ENCODE data around the gene LRRC8E. TPM values are rescaled to one million over a fixed set of nuclear protein-coding genes. Genes with fewer than 3 reads are reported as not detected.
A peak's percentile ranks its signal among the peaks of the same experiment; 100 is the strongest.

Gene LRRC8E
- total RNA-seq, 1 experiment from 2014 or later = 3.0 TPM

GRCh38 chr19:7943444-7944176 lies 55.3 kb downstream of the LRRC8E start, which contains the start of gene TIMM44 (continued):
- TF ChIP-seq TEAD1 (CRISPR knock-in tag; IDR thresholded peaks at IDR 0.05) (no peak), IRF2 (CRISPR knock-in tag; IDR thresholded peaks at IDR 0.05; ENCODE audit: borderline replicate concordance, low read depth) (no peak), ZNF219 (CRISPR knock-in tag; IDR thresholded peaks at IDR 0.05; ENCODE audit: borderline replicate concordance) (no peak), FOXP1 (CRISPR knock-in tag; IDR thresholded peaks at IDR 0.05; ENCODE audit: borderline replicate concordance) (peak; percentile 69), NR2C2 (CRISPR knock-in tag; IDR thresholded peaks at IDR 0.05) (no peak), OVOL2 (CRISPR knock-in tag; IDR thresholded peaks at IDR 0.05; ENCODE audit: borderline replicate concordance) (no peak), ATF3 (CRISPR knock-in tag; conservative IDR thresholded peaks at IDR 0.05) (peak; percentile 97), TP53 (CRISPR knock-in tag; IDR thresholded peaks at IDR 0.05) (peak; percentile 76), FOXJ3 (CRISPR knock-in tag; IDR thresholded peaks at IDR 0.05; ENCODE audit: borderline replicate concordance) (no peak), E2F5 (CRISPR knock-in tag; IDR thresholded peaks at IDR 0.05) (peak; percentile 74), TEAD4 (CRISPR knock-in tag; IDR thresholded peaks at IDR 0.05) (peak; percentile 37; the same call in 1 of the 2 replicates), ZMAT4 (CRISPR knock-in tag; IDR thresholded peaks at IDR 0.05) (no peak), CDX4 (CRISPR knock-in tag; IDR thresholded peaks at IDR 0.05; ENCODE audit: borderline replicate concordance) (no peak), GRHL2 (CRISPR knock-in tag; IDR thresholded peaks at IDR 0.05; ENCODE audit: insufficient replicate concordance, severe bottlenecking) (no peak), CREM (CRISPR knock-in tag; IDR thresholded peaks at IDR 0.05) (peak; percentile 94), RELA (CRISPR knock-in tag; IDR thresholded peaks at IDR 0.05; ENCODE audit: borderline replicate concordance) (no peak), KAT7 (CRISPR knock-in tag; IDR thresholded peaks at IDR 0.05; ENCODE audit: borderline replicate concordance) (no peak), NFYB (CRISPR knock-in tag; conservative IDR thresholded peaks at IDR 0.05; ENCODE audit: low read depth) (peak; percentile 79), ZNF532 (CRISPR knock-in tag; IDR thresholded peaks at IDR 0.05; ENCODE audit: borderline replicate concordance) (no peak), ZNF416 (CRISPR knock-in tag; IDR thresholded peaks at IDR 0.05) (peak; percentile 4; the same call in 1 of the 2 replicates), SP1 (CRISPR knock-in tag; conservative IDR thresholded peaks at IDR 0.05) (peak; percentile 89)
- TF ChIP-seq, protein P1, sequence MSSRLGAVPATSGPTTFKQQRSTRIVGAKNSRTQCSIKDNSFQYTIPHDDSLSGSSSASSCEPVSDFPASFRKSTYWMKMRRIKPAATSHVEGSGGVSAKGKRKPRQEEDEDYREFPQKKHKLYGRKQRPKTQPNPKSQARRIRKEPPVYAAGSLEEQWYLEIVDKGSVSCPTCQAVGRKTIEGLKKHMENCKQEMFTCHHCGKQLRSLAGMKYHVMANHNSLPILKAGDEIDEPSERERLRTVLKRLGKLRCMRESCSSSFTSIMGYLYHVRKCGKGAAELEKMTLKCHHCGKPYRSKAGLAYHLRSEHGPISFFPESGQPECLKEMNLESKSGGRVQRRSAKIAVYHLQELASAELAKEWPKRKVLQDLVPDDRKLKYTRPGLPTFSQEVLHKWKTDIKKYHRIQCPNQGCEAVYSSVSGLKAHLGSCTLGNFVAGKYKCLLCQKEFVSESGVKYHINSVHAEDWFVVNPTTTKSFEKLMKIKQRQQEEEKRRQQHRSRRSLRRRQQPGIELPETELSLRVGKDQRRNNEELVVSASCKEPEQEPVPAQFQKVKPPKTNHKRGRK (CRISPR knock-in tag; IDR thresholded peaks at IDR 0.05; ENCODE audit: borderline replicate concordance) = no peak
- TF ChIP-seq, protein P2, sequence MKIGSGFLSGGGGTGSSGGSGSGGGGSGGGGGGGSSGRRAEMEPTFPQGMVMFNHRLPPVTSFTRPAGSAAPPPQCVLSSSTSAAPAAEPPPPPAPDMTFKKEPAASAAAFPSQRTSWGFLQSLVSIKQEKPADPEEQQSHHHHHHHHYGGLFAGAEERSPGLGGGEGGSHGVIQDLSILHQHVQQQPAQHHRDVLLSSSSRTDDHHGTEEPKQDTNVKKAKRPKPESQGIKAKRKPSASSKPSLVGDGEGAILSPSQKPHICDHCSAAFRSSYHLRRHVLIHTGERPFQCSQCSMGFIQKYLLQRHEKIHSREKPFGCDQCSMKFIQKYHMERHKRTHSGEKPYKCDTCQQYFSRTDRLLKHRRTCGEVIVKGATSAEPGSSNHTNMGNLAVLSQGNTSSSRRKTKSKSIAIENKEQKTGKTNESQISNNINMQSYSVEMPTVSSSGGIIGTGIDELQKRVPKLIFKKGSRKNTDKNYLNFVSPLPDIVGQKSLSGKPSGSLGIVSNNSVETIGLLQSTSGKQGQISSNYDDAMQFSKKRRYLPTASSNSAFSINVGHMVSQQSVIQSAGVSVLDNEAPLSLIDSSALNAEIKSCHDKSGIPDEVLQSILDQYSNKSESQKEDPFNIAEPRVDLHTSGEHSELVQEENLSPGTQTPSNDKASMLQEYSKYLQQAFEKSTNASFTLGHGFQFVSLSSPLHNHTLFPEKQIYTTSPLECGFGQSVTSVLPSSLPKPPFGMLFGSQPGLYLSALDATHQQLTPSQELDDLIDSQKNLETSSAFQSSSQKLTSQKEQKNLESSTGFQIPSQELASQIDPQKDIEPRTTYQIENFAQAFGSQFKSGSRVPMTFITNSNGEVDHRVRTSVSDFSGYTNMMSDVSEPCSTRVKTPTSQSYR (CRISPR knock-in tag; IDR thresholded peaks at IDR 0.05) = no peak
- TF ChIP-seq, protein P3, sequence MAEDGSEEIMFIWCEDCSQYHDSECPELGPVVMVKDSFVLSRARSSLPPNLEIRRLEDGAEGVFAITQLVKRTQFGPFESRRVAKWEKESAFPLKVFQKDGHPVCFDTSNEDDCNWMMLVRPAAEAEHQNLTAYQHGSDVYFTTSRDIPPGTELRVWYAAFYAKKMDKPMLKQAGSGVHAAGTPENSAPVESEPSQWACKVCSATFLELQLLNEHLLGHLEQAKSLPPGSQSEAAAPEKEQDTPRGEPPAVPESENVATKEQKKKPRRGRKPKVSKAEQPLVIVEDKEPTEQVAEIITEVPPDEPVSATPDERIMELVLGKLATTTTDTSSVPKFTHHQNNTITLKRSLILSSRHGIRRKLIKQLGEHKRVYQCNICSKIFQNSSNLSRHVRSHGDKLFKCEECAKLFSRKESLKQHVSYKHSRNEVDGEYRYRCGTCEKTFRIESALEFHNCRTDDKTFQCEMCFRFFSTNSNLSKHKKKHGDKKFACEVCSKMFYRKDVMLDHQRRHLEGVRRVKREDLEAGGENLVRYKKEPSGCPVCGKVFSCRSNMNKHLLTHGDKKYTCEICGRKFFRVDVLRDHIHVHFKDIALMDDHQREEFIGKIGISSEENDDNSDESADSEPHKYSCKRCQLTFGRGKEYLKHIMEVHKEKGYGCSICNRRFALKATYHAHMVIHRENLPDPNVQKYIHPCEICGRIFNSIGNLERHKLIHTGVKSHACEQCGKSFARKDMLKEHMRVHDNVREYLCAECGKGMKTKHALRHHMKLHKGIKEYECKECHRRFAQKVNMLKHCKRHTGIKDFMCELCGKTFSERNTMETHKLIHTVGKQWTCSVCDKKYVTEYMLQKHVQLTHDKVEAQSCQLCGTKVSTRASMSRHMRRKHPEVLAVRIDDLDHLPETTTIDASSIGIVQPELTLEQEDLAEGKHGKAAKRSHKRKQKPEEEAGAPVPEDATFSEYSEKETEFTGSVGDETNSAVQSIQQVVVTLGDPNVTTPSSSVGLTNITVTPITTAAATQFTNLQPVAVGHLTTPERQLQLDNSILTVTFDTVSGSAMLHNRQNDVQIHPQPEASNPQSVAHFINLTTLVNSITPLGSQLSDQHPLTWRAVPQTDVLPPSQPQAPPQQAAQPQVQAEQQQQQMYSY (CRISPR knock-in tag; IDR thresholded peaks at IDR 0.05) = no peak

Measured in WTC11 (cell line).